NCI-H1105 (cell line): ENCODE data around the gene VANGL1.

Source experiments
- DNase-seq: peaks from one replicate; lab custom pipeline; 2025; lab: John Stamatoyannopoulos, UW

Gene VANGL1

GRCh38 chr1:115744646-115745275 is 103.0 kb downstream of the VANGL1 start:
- DNase-seq = no peak

- no peak for DNase-seq
These were observed 104.4 kb downstream of the VANGL1 start for GRCh38 chr1:115746021-115746690.
